HUDEP-2 (cell line): ENCODE data around the gene ADAMTS15.

Experiments used
- DNase-seq, 76 experiments: peaks; one replicate each; lab custom pipeline; 2025; ENCODE audit not compliant: unreplicated experiment in 76 of 76; lab: John Stamatoyannopoulos, UW

ADAMTS15 gene

DNA sequence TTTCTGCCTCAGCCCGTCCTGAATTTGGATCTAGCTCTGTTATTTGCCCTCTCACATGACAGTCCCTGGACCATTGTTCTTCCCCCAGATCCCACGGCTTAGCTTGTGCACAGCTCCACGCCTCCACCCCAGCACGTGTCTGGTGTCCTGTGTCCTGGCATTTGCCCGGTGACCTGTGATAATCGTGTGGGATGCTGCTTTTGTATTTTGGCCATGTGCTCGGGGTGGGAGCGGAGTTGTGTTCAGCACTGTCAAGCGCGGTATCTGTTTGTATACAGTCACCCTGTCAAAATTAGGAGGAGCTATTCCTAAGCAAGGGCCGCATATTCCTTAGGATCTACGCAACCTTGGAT lies 31.9 kb upstream of the ADAMTS15 start:
- no peak for DNase-seq

DNA sequence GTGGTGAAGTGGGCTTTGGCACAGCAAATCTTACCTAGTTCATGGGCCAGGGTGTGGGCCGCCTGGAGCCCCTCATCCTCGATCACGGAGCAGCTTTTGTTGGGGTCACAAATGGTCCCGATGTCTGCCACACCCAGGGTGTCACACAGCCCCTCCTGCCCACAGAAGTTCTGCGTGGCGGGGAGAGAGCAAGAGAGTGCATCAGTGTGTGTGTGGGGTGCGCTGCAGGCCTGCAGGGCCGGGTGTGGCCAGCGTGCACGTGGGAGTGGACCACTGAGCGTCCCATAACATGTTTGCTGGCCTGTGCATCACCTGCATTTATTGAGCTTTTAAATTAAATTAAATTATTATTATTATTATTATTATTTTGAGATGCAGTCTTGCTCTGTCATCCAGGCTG lies 31.5 kb upstream of the ADAMTS15 start:
- DNase-seq: no peak

- no peak for DNase-seq
Observed at GRCh38 chr11:130418210-130418609, 30.2 kb upstream of the ADAMTS15 start.

- no peak for DNase-seq
Observed at GRCh38 chr11:130418756-130419155, 29.7 kb upstream of the ADAMTS15 start.

DNA sequence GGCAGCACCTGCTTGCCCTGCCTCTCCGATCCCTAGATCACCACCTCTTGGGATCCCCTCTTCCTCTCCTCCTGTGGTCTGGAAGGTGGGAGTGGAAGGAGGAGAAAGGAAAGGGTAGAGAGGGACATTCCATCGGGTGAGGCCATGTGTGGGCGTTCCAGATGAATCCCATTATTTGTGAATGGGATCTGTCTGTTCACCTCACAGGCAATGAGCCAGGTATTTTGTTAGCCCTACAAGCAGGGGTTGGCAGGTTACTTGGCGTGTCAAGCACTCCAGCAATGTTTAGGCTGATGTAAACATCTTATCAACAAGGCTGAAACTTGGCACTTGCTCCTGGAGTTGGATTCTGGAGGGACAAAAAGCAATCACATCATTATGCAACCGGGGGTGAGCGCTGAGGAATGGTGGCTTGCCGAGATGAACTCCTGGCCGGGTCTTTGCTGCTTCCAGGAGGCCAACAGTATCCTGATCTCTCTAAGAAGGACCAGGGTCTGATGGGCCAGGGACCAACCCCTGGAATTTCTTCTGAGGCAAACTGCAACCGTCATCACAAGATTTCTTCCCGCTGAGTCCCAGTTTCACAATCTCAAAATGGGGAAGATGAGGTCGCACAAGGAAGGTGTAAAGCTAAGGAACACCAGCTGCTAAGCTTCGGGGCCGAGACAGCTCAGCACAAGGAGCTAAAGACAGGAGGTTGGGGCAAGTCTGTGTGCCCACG lies 27.8 kb upstream of the ADAMTS15 start:
- DNase-seq: no peak

- no peak for DNase-seq
Observed at GRCh38 chr11:130421199-130421585, 27.3 kb upstream of the ADAMTS15 start.

GRCh38 chr11:130421697-130422096 lies 26.7 kb upstream of the ADAMTS15 start:
- no peak for DNase-seq

DNA sequence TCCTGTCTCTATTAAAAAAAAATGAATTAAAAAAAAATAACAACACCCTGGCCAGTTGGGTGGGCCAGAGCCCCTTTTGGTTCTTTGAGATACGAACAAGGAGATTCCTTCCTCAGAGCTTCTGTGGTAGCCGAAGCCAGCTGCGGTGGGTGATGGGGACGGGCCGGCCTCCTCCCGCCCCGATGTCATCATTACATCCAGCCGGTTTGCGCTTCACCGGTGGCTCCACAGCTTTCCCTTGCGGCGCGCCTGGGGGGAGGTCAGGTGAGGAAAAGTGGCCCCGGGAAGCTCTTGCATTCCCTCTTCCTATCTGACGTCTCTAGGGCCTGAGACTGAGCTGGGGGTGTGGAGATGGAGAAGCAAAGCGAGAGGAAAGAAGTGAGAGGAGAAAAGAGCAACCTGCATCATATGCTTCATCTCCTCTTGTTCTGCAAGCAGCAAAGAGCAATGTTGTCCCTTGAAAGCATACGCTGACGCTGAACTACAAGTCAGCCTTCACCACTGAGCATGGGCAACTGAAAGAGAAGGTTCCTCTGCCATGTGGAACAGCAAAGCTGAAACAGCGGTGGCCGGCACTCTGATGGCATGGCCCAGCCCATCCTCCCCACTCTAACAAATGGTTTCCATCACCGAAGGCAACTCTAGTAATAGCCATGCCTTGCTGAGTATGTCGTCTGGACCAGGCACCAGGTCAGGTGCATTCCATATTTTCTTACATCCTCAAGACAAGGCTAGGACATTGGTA lies 26.0 kb upstream of the ADAMTS15 start:
- DNase-seq: no peak

DNA sequence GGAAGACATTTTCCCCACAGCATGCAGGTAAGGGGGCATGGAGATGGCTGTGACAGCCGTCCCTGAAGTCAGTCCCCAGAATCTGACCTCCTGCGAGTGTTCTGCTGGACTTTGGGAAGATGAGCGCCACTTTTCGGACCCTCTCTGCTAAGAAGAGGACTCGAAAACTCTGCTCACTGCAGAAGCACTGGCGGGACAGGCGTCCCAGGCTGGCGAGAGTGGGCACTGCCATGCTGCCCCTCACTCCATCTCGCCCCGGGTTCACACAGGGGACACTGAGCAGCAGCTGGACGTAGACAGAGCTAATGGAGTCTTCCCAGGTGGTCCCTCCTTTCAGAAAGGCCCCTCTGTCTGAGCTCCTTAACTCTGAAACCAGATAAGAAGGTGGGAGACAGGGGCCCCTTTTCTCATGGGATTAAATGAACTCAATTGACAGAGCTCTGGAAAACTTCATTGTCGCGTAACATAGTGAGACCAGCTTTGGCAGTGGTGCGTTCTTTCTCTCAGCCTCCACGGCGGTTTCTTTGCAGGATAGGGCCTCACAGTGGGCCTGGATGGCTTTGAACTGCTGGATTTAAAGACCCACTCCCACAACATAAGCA lies 24.8 kb upstream of the ADAMTS15 start:
- DNase-seq: no peak

- no peak for DNase-seq
Observed at GRCh38 chr11:130424613-130425140, 23.8 kb upstream of the ADAMTS15 start.

DNA sequence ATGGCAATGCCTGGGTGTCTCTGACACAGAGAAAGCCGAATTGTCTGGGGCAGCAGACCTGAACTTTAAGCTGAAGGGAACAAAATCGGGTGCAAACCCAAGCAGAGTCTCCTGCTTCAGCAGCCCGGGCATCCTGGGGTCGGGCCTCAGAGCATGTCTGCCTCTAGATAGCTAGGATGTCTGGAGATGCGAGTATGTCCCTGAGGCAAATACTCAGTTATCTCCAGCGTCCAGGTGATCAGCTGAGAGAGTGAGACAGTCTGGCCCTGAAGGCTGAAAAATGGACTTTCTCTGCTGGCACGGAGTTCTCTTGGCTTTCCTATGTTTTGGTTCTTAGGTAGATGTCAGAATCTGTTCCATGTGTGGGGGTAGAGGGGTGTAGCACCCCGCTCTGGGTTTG lies 23.3 kb upstream of the ADAMTS15 start:
- DNase-seq: no peak

GRCh38 chr11:130426223-130426836 lies 22.1 kb upstream of the ADAMTS15 start:
- no peak for DNase-seq

GRCh38 chr11:130426837-130427341 lies 21.6 kb upstream of the ADAMTS15 start:
- DNase-seq: no peak

- DNase-seq: no peak
Observed at GRCh38 chr11:130427581-130428315, 20.7 kb upstream of the ADAMTS15 start.

GRCh38 chr11:130428316-130429119 lies 19.9 kb upstream of the ADAMTS15 start, which contains the start of gene ADAMTS8:
ADAMTS8 (minus strand) TSS chr11:130428609; CDS start chr11:130428286, 323 bp downstream.
- no peak for DNase-seq

DNA sequence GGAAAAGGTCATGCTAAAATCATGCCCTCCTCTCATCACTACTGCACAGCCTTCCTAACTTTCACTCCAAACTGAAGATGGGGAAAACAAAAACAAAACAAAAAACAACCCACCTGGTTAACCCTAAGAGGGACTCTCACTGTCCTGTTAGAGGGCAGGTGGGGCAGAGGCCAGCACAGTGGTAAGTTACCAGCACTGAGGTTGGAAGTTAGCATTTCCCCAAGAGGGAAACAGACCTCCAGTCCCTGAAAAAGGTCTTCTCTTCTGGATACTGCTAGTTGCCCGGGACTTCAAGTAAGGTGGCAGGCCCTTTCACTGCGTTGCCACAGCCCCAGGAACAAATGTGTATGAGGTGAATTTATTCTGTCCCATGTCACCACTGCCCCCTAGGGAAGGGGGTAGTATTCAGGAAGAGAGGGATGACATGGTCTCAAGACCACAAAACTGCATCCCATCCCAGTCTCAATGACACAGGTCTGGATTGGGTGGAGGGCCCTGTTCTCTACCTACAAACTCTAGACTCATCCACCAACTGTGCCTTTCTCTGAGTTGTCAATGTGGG lies 19.2 kb upstream of the ADAMTS15 start:
- no peak for DNase-seq

DNA sequence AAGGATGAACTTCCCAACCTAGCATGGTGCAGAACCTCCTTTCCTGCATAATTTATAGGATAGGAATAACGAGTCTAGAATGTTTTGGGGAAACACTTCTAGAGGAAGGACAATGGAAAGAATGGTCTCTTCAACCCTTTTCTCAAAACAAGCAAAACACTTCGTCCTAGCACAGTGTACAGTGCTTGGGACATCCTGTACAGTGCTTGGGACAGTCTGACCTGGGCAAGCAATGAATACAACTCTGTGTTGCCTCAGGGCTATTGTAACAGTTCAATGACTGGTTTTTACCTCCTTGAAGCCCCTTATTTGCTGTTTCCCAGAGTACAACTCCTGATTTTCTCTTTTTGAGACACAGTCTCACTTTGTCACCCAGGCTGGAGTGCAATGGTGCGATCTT lies 18.5 kb upstream of the ADAMTS15 start:
- DNase-seq: no peak

- DNase-seq: peak in 40 of 76 experiments; percentile 2 to 67 (median 28)
Observed at GRCh38 chr11:130431331-130431773, 17.1 kb upstream of the ADAMTS15 start.

DNA sequence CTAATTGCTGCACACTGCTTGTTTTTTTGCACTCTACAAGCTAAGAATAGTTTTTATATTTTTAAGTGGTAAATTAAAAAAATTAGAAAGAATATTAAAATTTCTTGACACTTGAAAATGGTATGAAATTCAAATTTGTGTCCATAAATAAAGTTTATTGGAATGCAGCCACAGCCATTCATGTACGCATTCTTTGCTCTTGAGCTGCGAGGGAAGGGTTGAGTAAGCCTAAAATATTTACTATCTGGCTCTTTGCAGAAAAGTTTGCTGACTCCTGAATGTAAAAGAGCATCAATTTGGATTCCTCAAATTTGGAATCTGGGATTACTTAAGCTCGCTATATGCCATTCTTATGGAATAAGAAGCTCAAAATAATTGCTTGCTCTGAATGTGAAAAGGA lies 16.6 kb upstream of the ADAMTS15 start:
- no peak for DNase-seq
